Astrocyte of the cerebellum (primary cell): ENCODE measurements around the gene CELSR3.
A peak's percentile ranks its signal among the peaks of the same experiment; 100 is the strongest.

Experiments
- DNase-seq: peaks from one replicate; pipeline ENCODE4 v3.0.0-alpha.2; 2011; ENCODE audit warnings: low read depth
- H3K4me3 ChIP-seq: 2 replicates; pipeline ENCODE4 v1.5.1; 2011; ENCODE audit warnings: mild to moderate bottlenecking, low read depth, low read length, moderate library complexity
- CTCF ChIP-seq: IDR thresholded peaks from 2 replicates; pipeline ENCODE4 v1.5.1; 2012; ENCODE audit warnings: low read length, low read depth, moderate library complexity, mild to moderate bottlenecking; ENCODE audit errors: missing control alignments
- in situ Hi-C: cut with HindIII; loops from 2 replicates; pipeline ENCODE4 v1.10.0; 2017; ENCODE audit warnings: low sequenced_read_pairs

The CELSR3 gene

GRCh38 chr3:48700731-48701405 lies 38.2 kb upstream of the CELSR3 start:
- no peak for TF ChIP-seq CTCF
- no peak for DNase-seq
- in situ Hi-C loops, result no loop called here
- H3K4me3 ChIP-seq, result no peak overlapping the region

GRCh38 chr3:48698891-48699290 lies 36.2 kb upstream of the CELSR3 start:
- no peak overlapping the region for H3K4me3 ChIP-seq
- no peak for DNase-seq
- in situ Hi-C loops, result no loop called here
- no peak for TF ChIP-seq CTCF

- DNase-seq, result no peak
- in situ Hi-C loops, result no loop called here
- TF ChIP-seq CTCF, result no peak
- no peak overlapping the region for H3K4me3 ChIP-seq
Observed at GRCh38 chr3:48697952-48698351, 35.3 kb upstream of the CELSR3 start.

- in situ Hi-C loops, result no loop called here
- no peak for DNase-seq
- no peak overlapping the region for H3K4me3 ChIP-seq
- no peak for TF ChIP-seq CTCF
Observed at GRCh38 chr3:48696601-48697000, 33.9 kb upstream of the CELSR3 start.

- no peak for DNase-seq
- in situ Hi-C loops, result no loop called here
- H3K4me3 ChIP-seq, result no peak overlapping the region
- no peak for TF ChIP-seq CTCF
Observed at GRCh38 chr3:48696156-48696555, 33.5 kb upstream of the CELSR3 start.

- peak overlapping the region; percentile 37 for H3K4me3 ChIP-seq
- TF ChIP-seq CTCF, result no peak
- in situ Hi-C loops, result no loop called here
- DNase-seq, result no peak
Observed at GRCh38 chr3:48695393-48695753, 32.7 kb upstream of the CELSR3 start.
